Keratinocyte (primary cell): Measurements from ENCODE around the gene EDN2.

ENCODE experiments used
- EZH2 ChIP-seq: IDR thresholded peaks from one replicate; pipeline ENCODE4 v1.6.1; 2012; ENCODE audit warnings: inconsistent platforms, mild to moderate bottlenecking, low read length, moderate library complexity
- TF ChIP-seq, protein P1 (sequence below), 3 experiments: IDR thresholded peaks in 1 of 3; conservative IDR thresholded peaks in 1 of 3; optimal IDR thresholded peaks in 1 of 3; 2 replicates in 2 of 3; 3 replicates in 1 of 3; pipeline versions ENCODE3 to v1.5.1; 2011; ENCODE audit warnings: low read length in 3 of 3, mild to moderate bottlenecking in 3 of 3, moderate library complexity in 2 of 3, control low read depth in 1 of 3, inconsistent platforms in 1 of 3; ENCODE audit not compliant: insufficient read depth in 2 of 3; ENCODE audit errors: extremely low read depth in 1 of 3

- TF ChIP-seq, protein P1, sequence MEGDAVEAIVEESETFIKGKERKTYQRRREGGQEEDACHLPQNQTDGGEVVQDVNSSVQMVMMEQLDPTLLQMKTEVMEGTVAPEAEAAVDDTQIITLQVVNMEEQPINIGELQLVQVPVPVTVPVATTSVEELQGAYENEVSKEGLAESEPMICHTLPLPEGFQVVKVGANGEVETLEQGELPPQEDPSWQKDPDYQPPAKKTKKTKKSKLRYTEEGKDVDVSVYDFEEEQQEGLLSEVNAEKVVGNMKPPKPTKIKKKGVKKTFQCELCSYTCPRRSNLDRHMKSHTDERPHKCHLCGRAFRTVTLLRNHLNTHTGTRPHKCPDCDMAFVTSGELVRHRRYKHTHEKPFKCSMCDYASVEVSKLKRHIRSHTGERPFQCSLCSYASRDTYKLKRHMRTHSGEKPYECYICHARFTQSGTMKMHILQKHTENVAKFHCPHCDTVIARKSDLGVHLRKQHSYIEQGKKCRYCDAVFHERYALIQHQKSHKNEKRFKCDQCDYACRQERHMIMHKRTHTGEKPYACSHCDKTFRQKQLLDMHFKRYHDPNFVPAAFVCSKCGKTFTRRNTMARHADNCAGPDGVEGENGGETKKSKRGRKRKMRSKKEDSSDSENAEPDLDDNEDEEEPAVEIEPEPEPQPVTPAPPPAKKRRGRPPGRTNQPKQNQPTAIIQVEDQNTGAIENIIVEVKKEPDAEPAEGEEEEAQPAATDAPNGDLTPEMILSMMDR (optimal IDR thresholded peaks at IDR 0.05 in 1 of 3, IDR thresholded peaks at IDR 0.05 in 1 of 3, conservative IDR thresholded peaks at IDR 0.05 in 1 of 3; ENCODE audit: extremely low read depth in 1 of 3, insufficient read depth in 2 of 3, low read length in 3 of 3) = no peak
- TF ChIP-seq EZH2 = no peak
Observed at GRCh38 chr1:41497056-41497440, 12.6 kb upstream of the EDN2 start.
